Hepatocyte (in vitro differentiated cells): ENCODE data around the gene ZNF605. TPM values are rescaled to one million over a fixed set of nuclear protein-coding genes. Genes with fewer than 3 reads are reported as not detected.
"Not testable (repeated sequence)": the region's sequence is repeated elsewhere in the genome, so short reads cannot be mapped to it uniquely, and the experiment has no call there.

ENCODE experiments used
- DNase-seq: peaks from one replicate; pipeline ENCODE4 v3.0.0-alpha.2; 2016; ENCODE audit warnings: low spot score
- H2AFZ ChIP-seq: fragments of 200-600 bp; sonication (generic); 2 replicates; pipeline ENCODE4 v1.6.0; 2016; ENCODE audit warnings: antibody characterized with exemption, mild to moderate bottlenecking
- H3K27ac ChIP-seq: fragments of 200-600 bp; sonication (generic); 2 replicates; pipeline ENCODE4 v1.5.1; 2016; ENCODE audit warnings: mild to moderate bottlenecking
- H3K27me3 ChIP-seq: fragments of 200-600 bp; sonication (generic); 2 replicates; pipeline ENCODE4 v1.6.1; 2016
- H3K36me3 ChIP-seq: fragments of 200-600 bp; sonication (generic); replicated peaks from 2 replicates; pipeline ENCODE4 v1.5.1; 2016; ENCODE audit warnings: low read depth; ENCODE audit not compliant: insufficient read depth
- H3K4me1 ChIP-seq: fragments of 200-600 bp; sonication (generic); 2 replicates; pipeline ENCODE4 v1.5.1; 2016; ENCODE audit warnings: mild to moderate bottlenecking, moderate library complexity; ENCODE audit not compliant: insufficient read depth
- H3K4me2 ChIP-seq: fragments of 200-600 bp; sonication (generic); 2 replicates; pipeline ENCODE4 v1.6.0; 2016
- H3K4me3 ChIP-seq: fragments of 200-600 bp; sonication (generic); 2 replicates; pipeline ENCODE4 v1.5.1; 2016; ENCODE audit warnings: mild to moderate bottlenecking
- H3K79me2 ChIP-seq: fragments of 200-600 bp; sonication (generic); 2 replicates; pipeline ENCODE4 v1.6.0; 2017; ENCODE audit warnings: mild to moderate bottlenecking
- H3K9me2 ChIP-seq: fragments of 200-600 bp; sonication (generic); replicated peaks from 2 replicates; pipeline ENCODE4 v1.6.0; 2017; ENCODE audit warnings: mild to moderate bottlenecking; ENCODE audit not compliant: insufficient read depth
- H3K9me3 ChIP-seq: fragments of 200-600 bp; sonication (generic); 2 replicates; pipeline ENCODE4 v1.5.1; 2016; ENCODE audit warnings: low read depth, mild to moderate bottlenecking
- H4K20me1 ChIP-seq: fragments of 200-600 bp; sonication (generic); 2 replicates; pipeline ENCODE4 v1.6.0; 2016; ENCODE audit warnings: mild to moderate bottlenecking; ENCODE audit not compliant: insufficient read depth, poor library complexity, severe bottlenecking
- CTCF ChIP-seq: fragments of 200-600 bp; sonication (generic); IDR thresholded peaks from 2 replicates; pipeline ENCODE4 v1.5.1; 2016; ENCODE audit warnings: antibody characterized with exemption, mild to moderate bottlenecking; ENCODE audit not compliant: poor library complexity
- EZH2 ChIP-seq: fragments of 200-600 bp; sonication (generic); IDR thresholded peaks from 2 replicates; pipeline ENCODE4 v1.6.1; 2016; ENCODE audit warnings: antibody characterized with exemption, mild to moderate bottlenecking, borderline replicate concordance
- EZH2phosphoT487 ChIP-seq: fragments of 200-600 bp; sonication (generic); IDR thresholded peaks from one replicate; pipeline ENCODE4 v1.6.1; 2018; ENCODE audit warnings: antibody characterized with exemption, mild to moderate bottlenecking, low read depth, moderate library complexity; ENCODE audit not compliant: unreplicated experiment, severe bottlenecking
- WGBS: methylation state at CpG from one replicate; pipeline ENCODE4 v1.1.6; 2016; ENCODE audit warnings: low lambda C conversion rate; ENCODE audit errors: missing lambda C conversion rate; 5-methylcytosine and 5-hydroxymethylcytosine counted together
- polyA plus RNA-seq: library from polyadenylated mRNA; unstranded; fragments of >200 nt; fragmentation: Nextera tagmentation; extraction: Ambion mirVana; gene quantifications from 2 replicates; pipeline ENCODE4 v1.2.1, GENCODE V29; 2016
- total RNA-seq: library from RNA; depleted of rRNA; stranded (reverse); fragments of >200 nt; gene quantifications from 2 replicates; pipeline ENCODE4 v1.2.3, GENCODE V29; 2014

ZNF605 gene
- total and polyA plus RNA-seq, 2 experiments from 2014 or later = 2.8 to 10.9 TPM

GRCh38 chr12:132986001-132986884 is 30.1 kb upstream of the ZNF605 start, which contains the start of gene ZNF26:
TSS of gene ZNF26 (plus strand) at chr12:132986367. CDS start at chr12:132986841, 474 bp downstream.
- TF ChIP-seq EZH2phosphoT487 = no peak
- no peak for TF ChIP-seq CTCF
- no peak for TF ChIP-seq EZH2
- H3K4me3 ChIP-seq = peak within 1 kb of the TSS; percentile 53
- H3K27me3 ChIP-seq = no peaks in the 10 kb centered on the region
- peak within 1 kb of the TSS; percentile 94 for H2AFZ ChIP-seq
- peak within 1 kb of the TSS; percentile 80 for H3K27ac ChIP-seq
- peak within 1 kb of the TSS; percentile 96 for H3K4me2 ChIP-seq
- H3K9me3 ChIP-seq = peaks cover 5% of the 10 kb centered on the region
- peaks cover 49% of the 10 kb centered on the region for H3K79me2 ChIP-seq
- no peaks in the 10 kb centered on the region for H3K9me2 ChIP-seq
- no peaks in the 10 kb centered on the region for H4K20me1 ChIP-seq
- H3K4me1 ChIP-seq = peaks cover 8% of the 10 kb centered on the region
- peak; percentile 95 for DNase-seq
- 3% methylated on average over 69 of the region's 76 CpGs for WGBS
- peaks cover 4% of the 10 kb centered on the region for H3K36me3 ChIP-seq

- not testable (repeated sequence) for H4K20me1 ChIP-seq, DNase-seq, H3K27me3 ChIP-seq, H3K4me2 ChIP-seq, H3K27ac ChIP-seq, H3K4me3 ChIP-seq, H3K9me3 ChIP-seq, H3K9me2 ChIP-seq, H3K36me3 ChIP-seq, H3K79me2 ChIP-seq, H3K4me1 ChIP-seq, H2AFZ ChIP-seq
- WGBS = 54% methylated on average over 13 of the region's 13 CpGs
Measured at GRCh38 chr12:132976870-132977269, 20.8 kb upstream of the ZNF605 start.

GRCh38 chr12:132972374-132972773 is 16.3 kb upstream of the ZNF605 start:
- Histone ChIP-seq H3K27me3 (no peaks in the 10 kb centered on the region), H3K9me2 (no peaks in the 10 kb centered on the region), H3K4me3 (no peak overlapping the region), H3K36me3 (no peaks in the 10 kb centered on the region), H3K79me2 (no peaks in the 10 kb centered on the region), H2AFZ (no peak overlapping the region), H3K27ac (no peak overlapping the region), H3K4me2 (no peak overlapping the region), H3K4me1 (no peaks in the 10 kb centered on the region), H4K20me1 (no peaks in the 10 kb centered on the region), H3K9me3 (no peaks in the 10 kb centered on the region)
- WGBS = 70% methylated on average over 1 of the region's 1 CpG
- no peak for DNase-seq
- TF ChIP-seq EZH2 (no peak), CTCF (no peak), EZH2phosphoT487 (no peak)

GRCh38 chr12:132967736-132968135 is 11.6 kb upstream of the ZNF605 start:
- H3K4me2 ChIP-seq = no peak overlapping the region
- H3K36me3 ChIP-seq = no peaks in the 10 kb centered on the region
- no peak overlapping the region for H3K4me3 ChIP-seq
- no peaks in the 10 kb centered on the region for H3K9me3 ChIP-seq
- no peaks in the 10 kb centered on the region for H3K4me1 ChIP-seq
- no peaks in the 10 kb centered on the region for H4K20me1 ChIP-seq
- DNase-seq = no peak
- H2AFZ ChIP-seq = no peak overlapping the region
- TF ChIP-seq EZH2phosphoT487 = no peak
- TF ChIP-seq CTCF = no peak
- TF ChIP-seq EZH2 = no peak
- H3K79me2 ChIP-seq = no peaks in the 10 kb centered on the region
- H3K27ac ChIP-seq = no peak overlapping the region
- WGBS = 93% methylated on average over 15 of the region's 21 CpGs
- H3K9me2 ChIP-seq = no peaks in the 10 kb centered on the region
- no peaks in the 10 kb centered on the region for H3K27me3 ChIP-seq
